OCI-LY3 (cell line): ENCODE results near the gene USP7.
"Not testable (repeated sequence)": the region's sequence is repeated elsewhere in the genome, so short reads cannot be mapped to it uniquely, and the experiment has no call there.

Experiments
- H2AFZ ChIP-seq: fragments of 200-600, 300-600 bp; shearing (Covaris generic); 2 replicates; pipeline ENCODE4 v1.6.0; 2014; ENCODE audit warnings: antibody characterized with exemption, low read depth, low read length
- H3K27ac ChIP-seq: fragments of 200-600, 300-600 bp; sonication (generic); 2 replicates; pipeline ENCODE4 v1.5.1; 2014; ENCODE audit warnings: mild to moderate bottlenecking, low read length, moderate library complexity, mixed read lengths
- H3K27me3 ChIP-seq: fragments of 200-600, 300-600 bp; sonication (generic); 2 replicates; pipeline ENCODE4 v1.6.1; 2014; ENCODE audit warnings: low read depth, low read length, mixed read lengths
- H3K36me3 ChIP-seq: fragments of 200-600, 300-600 bp; sonication (generic); replicated peaks from 2 replicates; pipeline ENCODE3; 2014; ENCODE audit warnings: low read depth, low read length, mixed read lengths
- H3K4me1 ChIP-seq: fragments of 300-600, 200-600 bp; sonication (generic); 2 replicates; pipeline ENCODE4 v1.6.1; 2014; ENCODE audit warnings: low read length, mixed read lengths
- H3K4me2 ChIP-seq: fragments of 200-600, 300-600 bp; sonication (generic); 2 replicates; pipeline ENCODE4 v1.6.1; 2014; ENCODE audit warnings: low read length, mixed read lengths
- H3K4me3 ChIP-seq: fragments of 300-600, 200-600 bp; sonication (generic); 2 replicates; pipeline ENCODE4 v1.5.1; 2014; ENCODE audit warnings: antibody characterized with exemption, mild to moderate bottlenecking, low read length, moderate library complexity
- H3K79me2 ChIP-seq: fragments of 300-600, 200-600 bp; shearing (Covaris generic); 2 replicates; pipeline ENCODE4 v1.6.1; 2014; ENCODE audit warnings: mild to moderate bottlenecking, low read length, mixed read lengths
- H3K9ac ChIP-seq: fragments of 300-600, 200-600 bp; shearing (Covaris generic); 2 replicates; pipeline ENCODE4 v1.6.0; 2014; ENCODE audit warnings: mild to moderate bottlenecking, low read length, moderate library complexity
- H3K9me3 ChIP-seq: fragments of 200-600, 300-600 bp; shearing (Covaris generic); 2 replicates; pipeline ENCODE4 v1.6.1; 2014; ENCODE audit warnings: low read length, mixed read lengths; ENCODE audit not compliant: insufficient read depth
- H4K20me1 ChIP-seq: fragments of 200-600, 300-600 bp; sonication (generic); 2 replicates; pipeline ENCODE4 v1.6.1; 2016; ENCODE audit warnings: low read length, mixed read lengths; ENCODE audit not compliant: insufficient read depth
- CTCF ChIP-seq: fragments of 200-600, 300-600 bp; sonication (generic); IDR thresholded peaks from 2 replicates; pipeline ENCODE4 v1.5.1; 2014; ENCODE audit warnings: antibody characterized with exemption, low read length, low read depth
- EZH2phosphoT487 ChIP-seq: fragments of 200-600 bp; shearing (Covaris generic); IDR thresholded peaks from 2 replicates; pipeline ENCODE4 v1.6.1; 2018; ENCODE audit warnings: antibody characterized with exemption, mixed run types, low read depth

The USP7 gene

GRCh38 chr16:8986111-8986510 lies 22.4 kb upstream of the USP7 start:
- Histone ChIP-seq H3K9ac (no peak overlapping the region), H4K20me1 (no peaks in the 10 kb centered on the region), H3K4me3 (no peak overlapping the region), H3K27me3 (no peaks in the 10 kb centered on the region), H3K9me3 (no peaks in the 10 kb centered on the region), H2AFZ (no peak overlapping the region), H3K27ac (no peak overlapping the region), H3K4me1 (no peaks in the 10 kb centered on the region), H3K4me2 (no peak overlapping the region), H3K36me3 (no peaks in the 10 kb centered on the region), H3K79me2 (no peaks in the 10 kb centered on the region)
- TF ChIP-seq CTCF, result no peak
- no peak for TF ChIP-seq EZH2phosphoT487

GRCh38 chr16:8982816-8983215 lies 19.1 kb upstream of the USP7 start:
- no peak overlapping the region for H3K9ac ChIP-seq
- no peaks in the 10 kb centered on the region for H4K20me1 ChIP-seq
- no peak for TF ChIP-seq EZH2phosphoT487
- TF ChIP-seq CTCF, result no peak
- no peaks in the 10 kb centered on the region for H3K79me2 ChIP-seq
- no peak overlapping the region for H2AFZ ChIP-seq
- no peaks in the 10 kb centered on the region for H3K4me1 ChIP-seq
- no peak overlapping the region for H3K4me3 ChIP-seq
- H3K27ac ChIP-seq, result no peak overlapping the region
- no peaks in the 10 kb centered on the region for H3K27me3 ChIP-seq
- H3K36me3 ChIP-seq, result no peaks in the 10 kb centered on the region
- H3K4me2 ChIP-seq, result no peak overlapping the region
- H3K9me3 ChIP-seq, result no peaks in the 10 kb centered on the region

GRCh38 chr16:8981901-8982300 lies 18.2 kb upstream of the USP7 start:
- not testable (repeated sequence) for H3K27ac ChIP-seq

GRCh38 chr16:8976189-8976588 lies 12.5 kb upstream of the USP7 start:
- not testable (repeated sequence) for H3K9ac ChIP-seq, H4K20me1 ChIP-seq, H3K79me2 ChIP-seq, H3K27me3 ChIP-seq, H3K4me1 ChIP-seq, H2AFZ ChIP-seq, H3K4me3 ChIP-seq, H3K36me3 ChIP-seq, H3K4me2 ChIP-seq, H3K9me3 ChIP-seq, H3K27ac ChIP-seq

More at GRCh38 chr16:8981901-8982300, 18.2 kb upstream of the USP7 start:
- not testable (repeated sequence) for H3K36me3 ChIP-seq, H3K4me3 ChIP-seq, H3K4me2 ChIP-seq, H3K9ac ChIP-seq, H3K27me3 ChIP-seq, H3K4me1 ChIP-seq, H2AFZ ChIP-seq, H3K9me3 ChIP-seq, H3K79me2 ChIP-seq, H4K20me1 ChIP-seq

GRCh38 chr16:8975039-8975438 lies 11.3 kb upstream of the USP7 start:
- TF ChIP-seq EZH2phosphoT487 (no peak), CTCF (no peak)
- H3K27me3 ChIP-seq, result peaks cover 5% of the 10 kb centered on the region; the same call in 1 of the 2 replicates
- no peak overlapping the region for H3K4me2 ChIP-seq
- H3K4me3 ChIP-seq, result no peak overlapping the region
- no peak overlapping the region for H3K9ac ChIP-seq
- H3K9me3 ChIP-seq, result no peaks in the 10 kb centered on the region
- H2AFZ ChIP-seq, result no peak overlapping the region
- no peaks in the 10 kb centered on the region for H3K4me1 ChIP-seq
- no peaks in the 10 kb centered on the region for H4K20me1 ChIP-seq
- no peak overlapping the region for H3K27ac ChIP-seq
- H3K36me3 ChIP-seq, result no peaks in the 10 kb centered on the region
- no peaks in the 10 kb centered on the region for H3K79me2 ChIP-seq
